HG03575 (cell line): ENCODE results near the gene ATP5ME.
"Not testable (repeated sequence)": the region's sequence is repeated elsewhere in the genome, so short reads cannot be mapped to it uniquely, and the experiment has no call there.

Experiments used
- ATAC-seq: cut with Tn5 transposase; IDR thresholded peaks from one replicate; pipeline ENCODE4 v1.9.1; 2021; ENCODE audit not compliant: unreplicated experiment, insufficient number of reproducible peaks, low FRiP score; ENCODE audit errors: extremely low read depth

ATP5ME gene

GRCh38 chr4:649293-649625, 24.8 kb downstream of the ATP5ME start:
- no peak for ATAC-seq

GRCh38 chr4:648579-649292, 25.3 kb downstream of the ATP5ME start:
- no peak for ATAC-seq

- ATAC-seq: no peak
These were observed 26.6 kb downstream of the ATP5ME start for GRCh38 chr4:647481-647880.

GRCh38 chr4:646460-646859, 27.6 kb downstream of the ATP5ME start:
- ATAC-seq: no peak

GRCh38 chr4:642366-642765, 31.7 kb downstream of the ATP5ME start:
- not testable (repeated sequence) for ATAC-seq

GRCh38 chr4:637536-638280, 36.4 kb downstream of the ATP5ME start:
- no peak for ATAC-seq

GRCh38 chr4:636628-637159, 37.4 kb downstream of the ATP5ME start:
- ATAC-seq: no peak

- no peak for ATAC-seq
These were observed 38.0 kb downstream of the ATP5ME start for GRCh38 chr4:635851-636627.

- ATAC-seq: not testable (repeated sequence)
These were observed 38.8 kb downstream of the ATP5ME start for GRCh38 chr4:635066-635835.

GRCh38 chr4:634599-634985, 39.5 kb downstream of the ATP5ME start:
- no peak for ATAC-seq

- no peak for ATAC-seq
These were observed 40.0 kb downstream of the ATP5ME start for GRCh38 chr4:633976-634598.

GRCh38 chr4:633406-633805, 40.7 kb downstream of the ATP5ME start:
- ATAC-seq: no peak

GRCh38 chr4:632926-633325, 41.1 kb downstream of the ATP5ME start:
- ATAC-seq: no peak

GRCh38 chr4:632196-632790, 41.8 kb downstream of the ATP5ME start:
- no peak for ATAC-seq

GRCh38 chr4:630656-631055, 43.4 kb downstream of the ATP5ME start:
- ATAC-seq: no peak

GRCh38 chr4:629915-630641, 44.0 kb downstream of the ATP5ME start:
- no peak for ATAC-seq

GRCh38 chr4:629636-629914, 44.5 kb downstream of the ATP5ME start:
- no peak for ATAC-seq
